ENCODE data around the gene ASH1L.
"Not testable (repeated sequence)": the region's sequence is repeated elsewhere in the genome, so short reads cannot be mapped to it uniquely, and the experiment has no call there.

Gene ASH1L

GRCh38 chr1:155420788-155421187 lies 141.8 kb downstream of the ASH1L start:
- no peak overlapping the region for H3K27ac ChIP-seq (ENCODE audit: insufficient read depth in 1 of 2, low read depth in 1 of 2, low read length in 2 of 2, poor library complexity in 1 of 2, severe bottlenecking in 2 of 2)
- CTCF ChIA-PET: interaction anchor here (0.6 kb wide), 1 partner anchor 10 kb away, joined by 4 read pairs; no protein-coding TSS in a partner anchor
- no peak overlapping the region for H3K4me3 ChIP-seq (ENCODE audit: control insufficient read depth in 1 of 7, extremely low read depth in 1 of 7, insufficient read depth in 4 of 7, low read depth in 2 of 7, low read length in 6 of 7)
- H3K4me1 ChIP-seq (ENCODE audit: control extremely low read depth in 1 of 4, control insufficient read depth in 4 of 4, insufficient read depth in 4 of 4, low read length in 3 of 4): no peaks in the 10 kb centered on the region
- no peaks in the 10 kb centered on the region for H3K27me3 ChIP-seq (replicated peaks in 2 of 5; ENCODE audit: control insufficient read depth in 4 of 5, insufficient read depth in 5 of 5, low read length in 4 of 5)
- peaks cover 4 to 19% (median 5%) of the 10 kb centered on the region in 4 experiments for H3K36me3 ChIP-seq (ENCODE audit: control insufficient read depth in 4 of 4, insufficient read depth in 4 of 4, low read length in 3 of 4)
- POLR2A ChIA-PET: no interaction called here
- no peak for DNase-seq
- 92% methylated on average over 2 of the region's 2 CpGs for WGBS (ENCODE audit: insufficient coverage)
- H3K9me3 ChIP-seq (ENCODE audit: control extremely low read depth in 1 of 5, control insufficient read depth in 4 of 5, insufficient read depth in 2 of 5, low read depth in 1 of 5, low read length in 4 of 5): no peaks in the 10 kb centered on the region

- H3K36me3 ChIP-seq (ENCODE audit: control insufficient read depth in 4 of 4, insufficient read depth in 4 of 4, low read length in 3 of 4): peaks cover 9 to 52% (median 21%) of the 10 kb centered on the region in 4 experiments
- H3K4me3 ChIP-seq (ENCODE audit: control insufficient read depth in 1 of 7, extremely low read depth in 1 of 7, insufficient read depth in 4 of 7, low read depth in 2 of 7, low read length in 6 of 7); H3K4me1 ChIP-seq (ENCODE audit: control extremely low read depth in 1 of 4, control insufficient read depth in 4 of 4, insufficient read depth in 4 of 4, low read length in 3 of 4); H3K27me3 ChIP-seq (replicated peaks in 2 of 5; ENCODE audit: control insufficient read depth in 4 of 5, insufficient read depth in 5 of 5, low read length in 4 of 5); H3K27ac ChIP-seq (ENCODE audit: insufficient read depth in 1 of 2, low read depth in 1 of 2, low read length in 2 of 2, poor library complexity in 1 of 2, severe bottlenecking in 2 of 2); DNase-seq; POLR2A ChIA-PET; CTCF ChIA-PET; H3K9me3 ChIP-seq (ENCODE audit: control extremely low read depth in 1 of 5, control insufficient read depth in 4 of 5, insufficient read depth in 2 of 5, low read depth in 1 of 5, low read length in 4 of 5): not testable (repeated sequence)
- WGBS (ENCODE audit: insufficient coverage): 96% methylated on average over 8 of the region's 9 CpGs
These were observed 150.8 kb downstream of the ASH1L start for GRCh38 chr1:155411840-155412239.

GRCh38 chr1:155410931-155411330 lies 151.7 kb downstream of the ASH1L start:
- Histone ChIP-seq H3K27ac (ENCODE audit: insufficient read depth in 1 of 2, low read depth in 1 of 2, low read length in 2 of 2, poor library complexity in 1 of 2, severe bottlenecking in 2 of 2) (no peak overlapping the region), H3K4me1 (ENCODE audit: control extremely low read depth in 1 of 4, control insufficient read depth in 4 of 4, insufficient read depth in 4 of 4, low read length in 3 of 4) (no peaks in the 10 kb centered on the region), H3K4me3 (ENCODE audit: control insufficient read depth in 1 of 7, extremely low read depth in 1 of 7, insufficient read depth in 4 of 7, low read depth in 2 of 7, low read length in 6 of 7) (no peak overlapping the region), H3K9me3 (ENCODE audit: control extremely low read depth in 1 of 5, control insufficient read depth in 4 of 5, insufficient read depth in 2 of 5, low read depth in 1 of 5, low read length in 4 of 5) (no peaks in the 10 kb centered on the region), H3K36me3 (ENCODE audit: control insufficient read depth in 4 of 4, insufficient read depth in 4 of 4, low read length in 3 of 4) (peaks cover 11 to 56% (median 21%) of the 10 kb centered on the region in 4 experiments), H3K27me3 (replicated peaks in 2 of 5; ENCODE audit: control insufficient read depth in 4 of 5, insufficient read depth in 5 of 5, low read length in 4 of 5) (no peaks in the 10 kb centered on the region)
- ChIA-PET POLR2A (no interaction called here), CTCF (no interaction called here)
- no peak for DNase-seq
- WGBS (ENCODE audit: insufficient coverage): 100% methylated on average over 1 of the region's 1 CpG

- H3K27ac ChIP-seq (ENCODE audit: insufficient read depth in 1 of 2, low read depth in 1 of 2, low read length in 2 of 2, poor library complexity in 1 of 2, severe bottlenecking in 2 of 2): no peak overlapping the region
- ChIA-PET POLR2A (no interaction called here), CTCF (interaction anchor here (0.6 to 1.1 kb wide), 3 partner anchors 24 to 39 kb away, joined by 3 read pairs; no protein-coding TSS in a partner anchor)
- peaks cover 13 to 48% (median 25%) of the 10 kb centered on the region in 4 experiments for H3K36me3 ChIP-seq (ENCODE audit: control insufficient read depth in 4 of 4, insufficient read depth in 4 of 4, low read length in 3 of 4)
- peaks cover 0 to 3% (median 2%) of the 10 kb centered on the region in 5 experiments for H3K9me3 ChIP-seq (ENCODE audit: control extremely low read depth in 1 of 5, control insufficient read depth in 4 of 5, insufficient read depth in 2 of 5, low read depth in 1 of 5, low read length in 4 of 5)
- WGBS (ENCODE audit: insufficient coverage): 96% methylated on average over 10 of the region's 12 CpGs
- no peaks in the 10 kb centered on the region for H3K4me1 ChIP-seq (ENCODE audit: control extremely low read depth in 1 of 4, control insufficient read depth in 4 of 4, insufficient read depth in 4 of 4, low read length in 3 of 4)
- no peak overlapping the region for H3K4me3 ChIP-seq (ENCODE audit: control insufficient read depth in 1 of 7, extremely low read depth in 1 of 7, insufficient read depth in 4 of 7, low read depth in 2 of 7, low read length in 6 of 7)
- DNase-seq: peak in 1 of 3 donors; percentile 8
- no peaks in the 10 kb centered on the region for H3K27me3 ChIP-seq (replicated peaks in 2 of 5; ENCODE audit: control insufficient read depth in 4 of 5, insufficient read depth in 5 of 5, low read length in 4 of 5)
These were observed 165.6 kb downstream of the ASH1L start for GRCh38 chr1:155396874-155397476.

GRCh38 chr1:155392898-155393411 lies 169.6 kb downstream of the ASH1L start:
- Histone ChIP-seq H3K27ac (ENCODE audit: insufficient read depth in 1 of 2, low read depth in 1 of 2, low read length in 2 of 2, poor library complexity in 1 of 2, severe bottlenecking in 2 of 2) (no peak overlapping the region), H3K9me3 (ENCODE audit: control extremely low read depth in 1 of 5, control insufficient read depth in 4 of 5, insufficient read depth in 2 of 5, low read depth in 1 of 5, low read length in 4 of 5) (peaks cover 0 to 11% (median 6%) of the 10 kb centered on the region in 5 experiments), H3K4me3 (ENCODE audit: control insufficient read depth in 1 of 7, extremely low read depth in 1 of 7, insufficient read depth in 4 of 7, low read depth in 2 of 7, low read length in 6 of 7) (no peak overlapping the region), H3K27me3 (replicated peaks in 2 of 5; ENCODE audit: control insufficient read depth in 4 of 5, insufficient read depth in 5 of 5, low read length in 4 of 5) (no peaks in the 10 kb centered on the region), H3K36me3 (ENCODE audit: control insufficient read depth in 4 of 4, insufficient read depth in 4 of 4, low read length in 3 of 4) (peaks cover 20 to 72% (median 37%) of the 10 kb centered on the region in 4 experiments), H3K4me1 (ENCODE audit: control extremely low read depth in 1 of 4, control insufficient read depth in 4 of 4, insufficient read depth in 4 of 4, low read length in 3 of 4) (no peaks in the 10 kb centered on the region)
- no peak for DNase-seq
- CTCF ChIA-PET: interaction anchor here (1.2 kb wide), 1 partner anchor 10 kb away, joined by 3 read pairs; no protein-coding TSS in a partner anchor
- WGBS (ENCODE audit: insufficient coverage): no CpG with 5 or more reads among the region's 5 CpGs
- POLR2A ChIA-PET: no interaction called here

- Histone ChIP-seq H3K36me3 (ENCODE audit: control insufficient read depth in 4 of 4, insufficient read depth in 4 of 4, low read length in 3 of 4) (peaks cover 19 to 79% (median 43%) of the 10 kb centered on the region in 4 experiments), H3K9me3 (ENCODE audit: control extremely low read depth in 1 of 5, control insufficient read depth in 4 of 5, insufficient read depth in 2 of 5, low read depth in 1 of 5, low read length in 4 of 5) (peaks cover 0 to 15% (median 6%) of the 10 kb centered on the region in 5 experiments), H3K27me3 (replicated peaks in 2 of 5; ENCODE audit: control insufficient read depth in 4 of 5, insufficient read depth in 5 of 5, low read length in 4 of 5) (no peaks in the 10 kb centered on the region), H3K4me3 (ENCODE audit: control insufficient read depth in 1 of 7, extremely low read depth in 1 of 7, insufficient read depth in 4 of 7, low read depth in 2 of 7, low read length in 6 of 7) (no peak overlapping the region), H3K4me1 (ENCODE audit: control extremely low read depth in 1 of 4, control insufficient read depth in 4 of 4, insufficient read depth in 4 of 4, low read length in 3 of 4) (no peaks in the 10 kb centered on the region), H3K27ac (ENCODE audit: insufficient read depth in 1 of 2, low read depth in 1 of 2, low read length in 2 of 2, poor library complexity in 1 of 2, severe bottlenecking in 2 of 2) (no peak overlapping the region)
- ChIA-PET CTCF (no interaction called here), POLR2A (no interaction called here)
- DNase-seq: no peak
These were observed 172.8 kb downstream of the ASH1L start for GRCh38 chr1:155389826-155390225.

GRCh38 chr1:155385836-155386235 lies 176.8 kb downstream of the ASH1L start:
- H3K36me3 ChIP-seq (ENCODE audit: control insufficient read depth in 4 of 4, insufficient read depth in 4 of 4, low read length in 3 of 4): peaks cover 20 to 54% (median 24%) of the 10 kb centered on the region in 4 experiments
- H3K27me3 ChIP-seq (replicated peaks in 2 of 5; ENCODE audit: control insufficient read depth in 4 of 5, insufficient read depth in 5 of 5, low read length in 4 of 5); POLR2A ChIA-PET; H3K9me3 ChIP-seq (ENCODE audit: control extremely low read depth in 1 of 5, control insufficient read depth in 4 of 5, insufficient read depth in 2 of 5, low read depth in 1 of 5, low read length in 4 of 5); H3K27ac ChIP-seq (ENCODE audit: insufficient read depth in 1 of 2, low read depth in 1 of 2, low read length in 2 of 2, poor library complexity in 1 of 2, severe bottlenecking in 2 of 2); H3K4me1 ChIP-seq (ENCODE audit: control extremely low read depth in 1 of 4, control insufficient read depth in 4 of 4, insufficient read depth in 4 of 4, low read length in 3 of 4); H3K4me3 ChIP-seq (ENCODE audit: control insufficient read depth in 1 of 7, extremely low read depth in 1 of 7, insufficient read depth in 4 of 7, low read depth in 2 of 7, low read length in 6 of 7); DNase-seq; CTCF ChIA-PET: not testable (repeated sequence)
- WGBS (ENCODE audit: insufficient coverage): 100% methylated on average over 5 of the region's 5 CpGs
